T-helper 2 cell treated with Interferon-gamma antibody and Interleukin-4, amounts not matched to agents 5 μg/mL and 100 μg/mL, for 36 hours (primary cell): ENCODE measurements around the gene SNRK.
"Not testable (repeated sequence)": the region's sequence is repeated elsewhere in the genome, so short reads cannot be mapped to it uniquely, and the experiment has no call there.

Experiments
- DNase-seq: peaks from one replicate; pipeline ENCODE4 v3.0.0; 2021; ENCODE audit warnings: low spot score
- H3K27ac Mint-ChIP-seq: one replicate; pipeline ENCODE4 v1.8.0; 2021; ENCODE audit warnings: mild to moderate bottlenecking, mixed read lengths
- H3K27me3 Mint-ChIP-seq: one replicate; pipeline ENCODE4 v1.8.0; 2021; ENCODE audit warnings: low read depth, mixed read lengths
- H3K36me3 Mint-ChIP-seq: one replicate; pipeline ENCODE4 v1.8.0; 2021; ENCODE audit warnings: low read depth, mixed read lengths
- H3K4me1 Mint-ChIP-seq: one replicate; pipeline ENCODE4 v1.8.0; 2021; ENCODE audit warnings: low read depth, mixed read lengths
- H3K4me3 Mint-ChIP-seq: one replicate; pipeline ENCODE4 v1.8.0; 2022; ENCODE audit warnings: mild to moderate bottlenecking, moderate library complexity, mixed read lengths
- H3K9me3 Mint-ChIP-seq: one replicate; pipeline ENCODE4 v1.8.0; 2021; ENCODE audit warnings: mixed read lengths

The SNRK gene

DNA sequence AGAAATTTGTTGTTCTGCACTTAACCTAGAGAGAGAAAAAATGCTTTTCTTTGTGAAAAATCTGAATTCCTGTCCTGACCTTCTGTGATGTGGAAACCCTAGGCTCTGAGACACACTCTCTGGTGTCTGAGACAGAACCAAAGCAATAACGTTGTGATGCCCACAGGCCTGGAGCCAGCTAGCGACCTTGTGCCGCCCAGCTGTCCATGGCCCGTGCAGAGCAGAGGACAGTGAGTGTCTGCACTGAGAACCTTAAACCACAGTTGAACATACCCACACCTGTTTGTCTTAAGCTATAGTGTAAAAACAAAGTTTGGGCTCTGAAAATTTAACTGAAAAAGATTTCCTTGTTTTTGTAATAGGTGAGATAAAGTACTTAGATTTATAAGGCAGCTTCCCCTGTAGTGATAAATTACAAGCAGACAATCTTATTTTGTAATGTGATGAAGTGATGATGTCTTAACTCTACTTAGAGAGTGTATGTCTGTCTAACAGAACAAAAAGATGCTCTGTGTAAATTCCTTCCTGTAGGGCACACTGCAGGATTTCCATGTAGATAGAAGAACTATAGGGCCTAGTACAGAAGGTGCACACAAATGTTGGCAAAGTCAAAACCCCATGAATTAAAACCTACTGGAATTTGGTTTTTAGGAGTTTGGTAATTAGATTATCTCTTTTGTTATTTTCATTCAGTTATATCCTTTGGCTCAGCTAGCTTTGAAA is 62.7 kb downstream of the SNRK start:
- Mint-ChIP-seq H3K4me3 (peak overlapping the region; percentile 50), H3K4me1 (peaks cover 42% of the 10 kb centered on the region), H3K27ac (peak overlapping the region; percentile 83), H3K36me3 (peaks cover 89% of the 10 kb centered on the region), H3K9me3 (peaks cover 32% of the 10 kb centered on the region), H3K27me3 (no peaks in the 10 kb centered on the region)
- DNase-seq, result no peak

- Mint-ChIP-seq H3K4me3 (no peak overlapping the region), H3K4me1 (peaks cover 36% of the 10 kb centered on the region), H3K9me3 (peaks cover 39% of the 10 kb centered on the region), H3K27me3 (no peaks in the 10 kb centered on the region), H3K27ac (no peak overlapping the region), H3K36me3 (peaks cover 90% of the 10 kb centered on the region)
- DNase-seq, result no peak
Measured at GRCh38 chr3:43349716-43350115, 63.4 kb downstream of the SNRK start.

DNA sequence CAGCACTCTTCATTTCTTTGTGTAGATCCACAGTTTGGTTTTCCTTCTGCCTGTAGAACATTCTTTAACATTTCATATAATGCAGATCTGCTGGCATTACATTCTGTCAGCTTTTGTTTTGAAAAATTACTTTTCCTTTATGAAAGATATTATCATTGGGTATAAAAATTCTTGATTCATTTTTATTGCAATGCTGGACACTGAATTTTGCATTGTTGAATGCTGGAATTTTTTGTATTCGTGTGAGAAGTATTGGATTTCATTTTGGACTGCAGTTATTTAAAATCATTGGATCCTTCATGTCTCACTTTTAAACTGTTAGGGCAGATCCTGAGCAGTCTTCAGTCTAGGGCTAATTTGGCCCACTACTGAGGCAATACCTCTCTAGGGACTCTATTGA is 67.1 kb downstream of the SNRK start:
- no peak overlapping the region for H3K27ac Mint-ChIP-seq
- no peak for DNase-seq
- H3K4me1 Mint-ChIP-seq, result peaks cover 9% of the 10 kb centered on the region
- H3K9me3 Mint-ChIP-seq, result peaks cover 73% of the 10 kb centered on the region
- no peaks in the 10 kb centered on the region for H3K27me3 Mint-ChIP-seq
- H3K4me3 Mint-ChIP-seq, result no peak overlapping the region
- peaks cover 73% of the 10 kb centered on the region for H3K36me3 Mint-ChIP-seq

- H3K27ac Mint-ChIP-seq, result no peak overlapping the region
- H3K9me3 Mint-ChIP-seq, result peaks cover 75% of the 10 kb centered on the region
- H3K4me3 Mint-ChIP-seq, result no peak overlapping the region
- DNase-seq, result no peak
- H3K36me3 Mint-ChIP-seq, result peaks cover 66% of the 10 kb centered on the region
- peaks cover 2% of the 10 kb centered on the region for H3K4me1 Mint-ChIP-seq
- no peaks in the 10 kb centered on the region for H3K27me3 Mint-ChIP-seq
Measured at GRCh38 chr3:43353923-43354670, 67.8 kb downstream of the SNRK start.

DNA sequence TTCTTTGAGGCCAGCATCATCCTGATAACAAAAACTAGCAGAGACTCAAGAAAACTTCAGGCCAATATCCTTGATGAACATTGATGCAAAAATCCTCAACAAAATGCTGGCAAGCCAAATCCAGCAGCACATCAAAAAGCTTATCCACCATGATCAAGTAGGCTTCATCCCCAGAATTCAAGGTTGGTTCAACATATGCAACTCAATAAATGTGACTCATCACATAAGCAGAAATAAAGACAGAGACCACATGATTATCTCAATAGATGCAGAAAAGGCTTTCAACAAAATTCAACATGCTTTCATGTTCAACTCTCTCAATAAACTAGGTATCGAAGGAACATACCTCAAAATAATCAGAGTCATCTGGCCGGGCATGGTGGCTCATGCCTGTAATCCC is 69.7 kb downstream of the SNRK start:
- H3K27me3 Mint-ChIP-seq, H3K27ac Mint-ChIP-seq, DNase-seq, H3K4me1 Mint-ChIP-seq, H3K4me3 Mint-ChIP-seq: not testable (repeated sequence)
- H3K36me3 Mint-ChIP-seq, result peaks cover 47% of the 10 kb centered on the region
- H3K9me3 Mint-ChIP-seq, result peaks cover 72% of the 10 kb centered on the region

DNA sequence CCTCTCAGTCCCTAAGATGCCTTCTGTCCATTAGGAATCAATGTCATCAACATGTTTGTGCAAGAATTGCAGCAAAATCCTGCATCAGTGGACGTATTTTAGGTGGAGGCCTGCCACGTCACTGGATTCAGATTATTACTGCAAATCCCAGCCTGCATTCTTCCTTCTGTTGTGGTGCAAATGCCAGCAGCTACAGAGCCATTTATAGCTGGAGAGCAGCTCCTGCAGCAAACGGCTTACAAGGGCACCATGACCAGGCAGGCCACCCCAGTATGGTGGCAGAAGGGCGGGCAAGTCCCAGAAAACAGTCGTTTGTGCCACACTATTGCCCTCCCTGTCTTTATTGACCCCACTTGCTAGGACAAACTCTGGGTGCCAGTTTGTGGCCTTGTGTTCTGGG is 74.7 kb downstream of the SNRK start:
- H3K27ac Mint-ChIP-seq, result no peak overlapping the region
- H3K27me3 Mint-ChIP-seq, result no peaks in the 10 kb centered on the region
- no peak for DNase-seq

DNA sequence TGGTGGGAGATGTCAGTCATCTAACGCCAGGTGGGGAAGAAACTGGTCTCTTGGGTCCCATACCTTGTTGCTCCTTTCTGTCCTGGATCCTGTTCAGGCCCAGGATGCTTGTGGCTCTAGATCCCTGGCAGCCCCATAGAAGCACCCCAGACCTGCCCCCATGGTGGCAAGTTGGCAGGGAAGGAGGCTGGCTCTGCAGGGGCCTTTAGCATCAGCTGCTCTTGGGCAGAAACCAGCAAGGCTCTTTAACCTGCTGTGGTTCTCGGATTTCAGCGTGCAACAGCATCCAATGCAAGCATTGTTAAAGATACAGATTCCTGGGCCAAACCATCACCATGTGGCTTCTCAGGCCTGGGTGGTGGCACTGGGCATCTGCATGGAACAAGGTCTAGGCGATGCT is 75.8 kb downstream of the SNRK start:
- peaks cover 14% of the 10 kb centered on the region for H3K9me3 Mint-ChIP-seq
- no peaks in the 10 kb centered on the region for H3K4me1 Mint-ChIP-seq
- H3K4me3 Mint-ChIP-seq, result no peak overlapping the region
- no peak overlapping the region for H3K27ac Mint-ChIP-seq
- H3K27me3 Mint-ChIP-seq, result no peaks in the 10 kb centered on the region
- DNase-seq, result no peak
- peaks cover 2% of the 10 kb centered on the region for H3K36me3 Mint-ChIP-seq

More for the DNA sequence above, 74.7 kb downstream of the SNRK start:
- H3K36me3 Mint-ChIP-seq, result peaks cover 3% of the 10 kb centered on the region
- peaks cover 22% of the 10 kb centered on the region for H3K9me3 Mint-ChIP-seq
- no peaks in the 10 kb centered on the region for H3K4me1 Mint-ChIP-seq
- H3K4me3 Mint-ChIP-seq, result no peak overlapping the region

DNA sequence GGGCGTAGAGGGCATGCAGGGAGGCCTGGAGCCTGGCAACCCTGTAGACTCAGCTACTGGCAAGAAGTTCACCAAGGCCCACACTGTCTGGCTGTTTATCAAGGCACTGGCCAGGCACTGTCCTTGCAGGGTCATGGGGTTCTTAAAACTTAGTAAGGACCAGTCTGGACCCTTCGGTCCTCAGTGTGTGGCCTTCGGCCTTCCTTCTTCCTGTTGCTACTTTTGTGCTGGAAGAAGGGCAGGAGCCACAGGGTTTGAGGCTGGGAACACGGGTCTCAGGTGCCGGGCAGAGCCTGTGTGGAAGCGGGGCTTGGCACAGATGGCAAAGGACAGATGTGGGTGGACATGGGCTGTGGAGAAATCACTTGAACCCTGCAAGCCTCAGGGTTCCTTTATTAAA is 76.6 kb downstream of the SNRK start:
- Mint-ChIP-seq H3K4me3 (no peak overlapping the region), H3K27me3 (no peaks in the 10 kb centered on the region), H3K9me3 (peaks cover 6% of the 10 kb centered on the region), H3K27ac (no peak overlapping the region), H3K4me1 (no peaks in the 10 kb centered on the region), H3K36me3 (no peaks in the 10 kb centered on the region)
- no peak for DNase-seq

- H3K27me3 Mint-ChIP-seq, result no peaks in the 10 kb centered on the region
- no peaks in the 10 kb centered on the region for H3K36me3 Mint-ChIP-seq
- H3K27ac Mint-ChIP-seq, result peak overlapping the region; percentile 20
- H3K4me3 Mint-ChIP-seq, result no peak overlapping the region
- no peaks in the 10 kb centered on the region for H3K4me1 Mint-ChIP-seq
- H3K9me3 Mint-ChIP-seq, result no peaks in the 10 kb centered on the region
- DNase-seq, result no peak
Measured at GRCh38 chr3:43363621-43364266, 77.4 kb downstream of the SNRK start.

DNA sequence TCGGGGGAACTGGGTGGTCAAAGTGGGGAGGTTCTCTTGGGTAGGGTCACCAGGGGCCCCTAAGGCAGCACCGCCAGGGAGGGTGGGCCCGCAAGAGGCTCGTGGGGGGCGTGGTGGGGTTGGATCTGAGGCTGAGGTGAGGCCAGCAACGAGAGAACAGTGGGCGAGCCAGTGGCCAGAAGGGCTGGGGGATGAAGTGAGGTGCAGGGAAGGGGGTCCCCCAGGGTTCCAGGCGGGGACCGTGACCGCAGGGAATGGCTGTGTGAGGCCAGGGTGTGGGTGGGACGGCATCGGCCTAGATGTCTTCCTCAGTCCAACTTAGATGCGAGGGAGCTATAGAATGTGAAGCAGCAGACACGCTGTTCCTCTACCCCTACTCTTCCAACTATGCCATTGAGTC is 78.2 kb downstream of the SNRK start:
- Mint-ChIP-seq H3K27ac (no peak overlapping the region), H3K36me3 (no peaks in the 10 kb centered on the region)

GRCh38 chr3:43364926-43365325 is 78.6 kb downstream of the SNRK start:
- Mint-ChIP-seq H3K9me3 (no peaks in the 10 kb centered on the region), H3K4me1 (no peaks in the 10 kb centered on the region), H3K27me3 (no peaks in the 10 kb centered on the region), H3K27ac (no peak overlapping the region), H3K4me3 (no peak overlapping the region), H3K36me3 (no peaks in the 10 kb centered on the region)
- no peak for DNase-seq

More for the DNA sequence above, 78.2 kb downstream of the SNRK start:
- no peaks in the 10 kb centered on the region for H3K4me1 Mint-ChIP-seq
- H3K4me3 Mint-ChIP-seq, result no peak overlapping the region
- H3K27me3 Mint-ChIP-seq, result no peaks in the 10 kb centered on the region
- no peak for DNase-seq
- no peaks in the 10 kb centered on the region for H3K9me3 Mint-ChIP-seq

DNA sequence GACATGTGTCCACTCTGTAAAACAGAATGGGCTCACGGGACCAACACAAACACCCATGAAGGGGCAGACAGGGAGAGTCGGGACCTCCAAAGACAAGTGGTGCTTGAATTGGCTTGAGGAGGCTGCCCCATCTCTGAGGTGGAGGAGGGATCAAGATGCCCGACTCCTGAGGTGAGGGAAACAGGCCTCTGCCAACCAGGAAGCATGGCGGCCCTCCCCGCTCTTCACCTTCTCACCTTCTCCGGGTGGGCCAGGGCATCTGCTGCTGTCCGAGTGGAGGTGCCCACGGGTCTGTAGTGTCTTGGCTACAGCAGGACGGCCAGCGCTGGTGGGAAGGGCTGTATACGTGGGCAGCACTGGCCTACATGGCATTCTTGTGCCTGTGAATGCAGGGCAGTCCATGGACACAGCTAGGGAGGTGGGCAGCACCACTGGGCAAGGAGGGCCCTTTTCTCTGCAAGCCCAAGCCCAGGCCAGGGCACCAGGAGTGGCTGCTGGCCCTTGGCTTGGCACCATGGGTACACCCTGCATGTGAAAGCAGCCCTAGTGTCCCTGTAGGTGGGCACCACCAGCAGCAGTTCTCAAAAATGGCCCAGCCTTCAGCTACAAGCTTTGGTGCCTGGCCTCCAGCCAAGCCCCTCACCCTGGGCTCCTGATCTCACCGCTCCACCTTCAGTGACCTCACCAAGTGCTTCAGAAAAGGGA is 79.4 kb downstream of the SNRK start:
- no peaks in the 10 kb centered on the region for H3K4me1 Mint-ChIP-seq
- no peak overlapping the region for H3K4me3 Mint-ChIP-seq
- DNase-seq, result no peak
- H3K27ac Mint-ChIP-seq, result no peak overlapping the region
- H3K27me3 Mint-ChIP-seq, result no peaks in the 10 kb centered on the region
- H3K9me3 Mint-ChIP-seq, result no peaks in the 10 kb centered on the region
- H3K36me3 Mint-ChIP-seq, result no peaks in the 10 kb centered on the region

- no peak overlapping the region for H3K4me3 Mint-ChIP-seq
Measured at GRCh38 chr3:43366481-43366880, 80.1 kb downstream of the SNRK start.

GRCh38 chr3:43366885-43367284 is 80.5 kb downstream of the SNRK start:
- no peak for DNase-seq
- H3K27me3 Mint-ChIP-seq, result no peaks in the 10 kb centered on the region
- H3K4me3 Mint-ChIP-seq, result no peak overlapping the region
- H3K27ac Mint-ChIP-seq, result no peak overlapping the region
- H3K36me3 Mint-ChIP-seq, result no peaks in the 10 kb centered on the region
- no peaks in the 10 kb centered on the region for H3K9me3 Mint-ChIP-seq
- no peaks in the 10 kb centered on the region for H3K4me1 Mint-ChIP-seq

More at GRCh38 chr3:43366481-43366880, 80.1 kb downstream of the SNRK start:
- no peak overlapping the region for H3K27ac Mint-ChIP-seq
- no peaks in the 10 kb centered on the region for H3K36me3 Mint-ChIP-seq
- no peak for DNase-seq
- no peaks in the 10 kb centered on the region for H3K9me3 Mint-ChIP-seq
- H3K4me1 Mint-ChIP-seq, result no peaks in the 10 kb centered on the region
- no peaks in the 10 kb centered on the region for H3K27me3 Mint-ChIP-seq
